Mesothelial cell of epicardium (in vitro differentiated cells): ENCODE measurements around the gene COTL1. TPM values are rescaled to one million over a fixed set of nuclear protein-coding genes. Genes with fewer than 3 reads are reported as not detected.

ENCODE experiments used
- DNase-seq, 2 experiments: peaks; one replicate each; pipeline ENCODE4 v3.0.0; 2021; ENCODE audit warnings: low spot score in 2 of 2; ENCODE audit not compliant: unreplicated experiment in 2 of 2
- H3K27ac Mint-ChIP-seq: 2 replicates; pipeline ENCODE4 v1.8.0; 2021; ENCODE audit warnings: mixed read lengths
- H3K27me3 Mint-ChIP-seq: 2 replicates; pipeline ENCODE4 v1.8.0; 2021; ENCODE audit warnings: low read depth, mixed read lengths
- H3K36me3 Mint-ChIP-seq: 2 replicates; pipeline ENCODE4 v1.8.0; 2021; ENCODE audit warnings: mixed read lengths
- H3K4me1 Mint-ChIP-seq: 2 replicates; pipeline ENCODE4 v1.8.0; 2021; ENCODE audit warnings: mixed read lengths
- H3K4me3 Mint-ChIP-seq: 2 replicates; pipeline ENCODE4 v1.8.0; 2021; ENCODE audit warnings: mild to moderate bottlenecking, moderate library complexity, mixed read lengths
- H3K9me3 Mint-ChIP-seq: 2 replicates; pipeline ENCODE4 v1.8.0; 2021; ENCODE audit warnings: mixed read lengths
- total RNA-seq: library from RNA; stranded (reverse); gene quantifications from 3 replicates; pipeline ENCODE4 v1.2.1, GENCODE V29; 2021
- TF ChIP-seq, protein P1 (sequence below): fragments of 200-600 bp; sonication (generic); IDR thresholded peaks from one replicate; pipeline ENCODE4 v1.5.0; 2021; ENCODE audit warnings: antibody characterized with exemption; ENCODE audit not compliant: unreplicated experiment

The COTL1 gene
- total RNA-seq, 1 donor from 2014 or later: 116 TPM

DNA sequence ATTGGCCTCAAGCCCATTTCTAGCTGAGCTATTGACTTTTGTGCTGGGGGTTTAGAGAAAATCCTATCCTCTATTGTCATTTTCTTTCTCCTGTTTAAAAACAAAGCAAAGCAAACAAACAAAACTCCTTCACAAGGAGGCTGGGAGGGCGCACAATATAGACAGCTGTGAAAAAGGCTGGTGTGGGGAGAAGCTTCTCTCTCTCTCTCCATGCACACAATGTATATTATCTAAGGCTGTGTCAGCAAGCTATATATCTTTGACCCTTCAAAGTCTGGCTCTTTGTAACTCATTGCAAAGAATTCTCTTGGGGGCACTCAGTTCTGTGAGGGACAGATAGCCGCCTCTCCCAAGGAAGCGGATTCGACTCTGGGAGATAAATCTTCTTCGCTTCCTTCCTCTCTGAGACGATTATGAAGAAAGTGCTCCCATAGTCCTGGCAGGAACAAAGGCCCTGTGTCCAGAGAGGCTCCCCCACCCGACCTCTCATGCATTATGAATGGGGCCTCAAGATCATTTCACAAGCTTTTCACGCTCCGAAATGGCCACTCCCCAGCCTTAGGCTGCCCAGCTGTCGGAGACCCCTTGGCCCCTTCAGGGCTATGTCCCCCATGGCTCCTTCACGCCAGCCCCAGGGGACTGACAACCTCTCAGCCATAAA is 80.3 kb downstream of the COTL1 start:
- Mint-ChIP-seq H3K27me3 (no peaks in the 10 kb centered on the region), H3K4me3 (no peak overlapping the region), H3K36me3 (no peaks in the 10 kb centered on the region), H3K27ac (peak overlapping the region; percentile 86), H3K4me1 (peaks cover 45% of the 10 kb centered on the region), H3K9me3 (no peaks in the 10 kb centered on the region)
- no peak for DNase-seq
- TF ChIP-seq, protein P1, sequence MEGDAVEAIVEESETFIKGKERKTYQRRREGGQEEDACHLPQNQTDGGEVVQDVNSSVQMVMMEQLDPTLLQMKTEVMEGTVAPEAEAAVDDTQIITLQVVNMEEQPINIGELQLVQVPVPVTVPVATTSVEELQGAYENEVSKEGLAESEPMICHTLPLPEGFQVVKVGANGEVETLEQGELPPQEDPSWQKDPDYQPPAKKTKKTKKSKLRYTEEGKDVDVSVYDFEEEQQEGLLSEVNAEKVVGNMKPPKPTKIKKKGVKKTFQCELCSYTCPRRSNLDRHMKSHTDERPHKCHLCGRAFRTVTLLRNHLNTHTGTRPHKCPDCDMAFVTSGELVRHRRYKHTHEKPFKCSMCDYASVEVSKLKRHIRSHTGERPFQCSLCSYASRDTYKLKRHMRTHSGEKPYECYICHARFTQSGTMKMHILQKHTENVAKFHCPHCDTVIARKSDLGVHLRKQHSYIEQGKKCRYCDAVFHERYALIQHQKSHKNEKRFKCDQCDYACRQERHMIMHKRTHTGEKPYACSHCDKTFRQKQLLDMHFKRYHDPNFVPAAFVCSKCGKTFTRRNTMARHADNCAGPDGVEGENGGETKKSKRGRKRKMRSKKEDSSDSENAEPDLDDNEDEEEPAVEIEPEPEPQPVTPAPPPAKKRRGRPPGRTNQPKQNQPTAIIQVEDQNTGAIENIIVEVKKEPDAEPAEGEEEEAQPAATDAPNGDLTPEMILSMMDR: no peak

DNA sequence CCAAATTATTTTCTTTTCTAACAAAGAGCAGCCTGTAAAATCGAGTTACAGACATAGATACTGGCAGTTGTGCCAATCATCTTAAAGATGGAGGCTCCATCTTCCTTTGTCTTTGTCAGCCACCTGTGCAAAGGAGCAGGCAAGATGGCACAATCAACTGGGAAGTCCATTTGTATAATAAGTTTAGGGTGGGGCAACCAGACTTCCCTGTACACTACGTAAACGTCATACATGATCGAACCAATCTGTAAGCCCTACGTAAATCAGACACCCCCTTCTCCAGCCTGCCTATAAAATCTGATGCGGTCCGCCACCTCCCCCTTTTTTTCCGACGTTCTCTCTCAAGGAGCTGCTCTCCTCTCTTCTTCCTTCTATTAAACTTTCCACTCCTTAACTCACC is 82.0 kb downstream of the COTL1 start:
- Mint-ChIP-seq H3K4me3 (no peak overlapping the region), H3K36me3 (no peaks in the 10 kb centered on the region), H3K27me3 (no peaks in the 10 kb centered on the region), H3K4me1 (peaks cover 46% of the 10 kb centered on the region), H3K27ac (peak overlapping the region; percentile 98), H3K9me3 (no peaks in the 10 kb centered on the region)
- TF ChIP-seq, protein P1: no peak
- DNase-seq: no peak

DNA sequence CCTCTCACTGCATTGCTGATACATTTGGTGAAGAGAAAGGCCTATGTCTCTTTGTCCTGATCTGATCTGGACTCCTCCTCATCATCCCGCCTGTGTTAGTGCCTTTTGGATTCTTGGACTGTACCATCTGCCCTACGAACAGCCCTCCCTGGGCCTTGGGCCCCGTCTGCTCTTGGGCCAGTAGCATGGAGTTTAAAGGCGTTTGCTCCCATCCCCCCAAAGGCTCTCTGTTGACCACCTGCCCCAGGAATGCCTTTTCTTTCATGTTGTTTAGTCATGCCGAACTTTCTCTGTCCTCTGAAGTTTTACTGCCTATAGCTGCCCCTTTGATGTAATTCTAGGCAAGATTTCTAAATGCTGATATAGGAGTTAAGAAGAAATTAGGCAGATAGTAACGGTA is 82.5 kb downstream of the COTL1 start:
- Mint-ChIP-seq H3K4me1 (peaks cover 46% of the 10 kb centered on the region), H3K9me3 (no peaks in the 10 kb centered on the region), H3K27me3 (no peaks in the 10 kb centered on the region)

DNA sequence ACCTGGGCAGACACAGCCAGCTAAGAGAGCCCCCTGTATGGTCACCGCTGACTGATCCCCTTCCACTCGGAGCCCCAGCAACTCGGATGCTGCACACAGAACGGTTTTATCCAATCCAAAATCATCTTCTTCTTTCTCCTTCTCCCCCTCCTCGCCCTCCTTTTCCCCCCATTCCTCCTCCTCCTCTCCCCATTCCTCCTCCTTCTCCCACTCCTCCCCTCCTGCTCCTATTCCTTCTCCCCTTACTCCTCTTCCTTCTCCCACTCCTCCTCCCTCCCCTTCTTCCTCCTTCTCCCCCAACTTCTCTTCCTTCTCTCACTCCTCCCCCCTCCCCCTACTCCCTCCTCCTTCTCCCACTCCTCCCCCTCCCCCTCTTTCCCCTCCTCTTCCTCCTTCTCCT is 83.1 kb downstream of the COTL1 start:
- no peak overlapping the region for H3K27ac Mint-ChIP-seq
- no peaks in the 10 kb centered on the region for H3K36me3 Mint-ChIP-seq
- no peaks in the 10 kb centered on the region for H3K27me3 Mint-ChIP-seq
- TF ChIP-seq, protein P1: no peak
- H3K4me1 Mint-ChIP-seq: peaks cover 46% of the 10 kb centered on the region
- no peaks in the 10 kb centered on the region for H3K9me3 Mint-ChIP-seq
- H3K4me3 Mint-ChIP-seq: no peak overlapping the region
- no peak for DNase-seq

More for the DNA sequence above, 82.5 kb downstream of the COTL1 start:
- no peaks in the 10 kb centered on the region for H3K36me3 Mint-ChIP-seq
- DNase-seq: no peak
- H3K27ac Mint-ChIP-seq: peak overlapping the region; percentile 98
- TF ChIP-seq, protein P1: no peak
- no peak overlapping the region for H3K4me3 Mint-ChIP-seq

DNA sequence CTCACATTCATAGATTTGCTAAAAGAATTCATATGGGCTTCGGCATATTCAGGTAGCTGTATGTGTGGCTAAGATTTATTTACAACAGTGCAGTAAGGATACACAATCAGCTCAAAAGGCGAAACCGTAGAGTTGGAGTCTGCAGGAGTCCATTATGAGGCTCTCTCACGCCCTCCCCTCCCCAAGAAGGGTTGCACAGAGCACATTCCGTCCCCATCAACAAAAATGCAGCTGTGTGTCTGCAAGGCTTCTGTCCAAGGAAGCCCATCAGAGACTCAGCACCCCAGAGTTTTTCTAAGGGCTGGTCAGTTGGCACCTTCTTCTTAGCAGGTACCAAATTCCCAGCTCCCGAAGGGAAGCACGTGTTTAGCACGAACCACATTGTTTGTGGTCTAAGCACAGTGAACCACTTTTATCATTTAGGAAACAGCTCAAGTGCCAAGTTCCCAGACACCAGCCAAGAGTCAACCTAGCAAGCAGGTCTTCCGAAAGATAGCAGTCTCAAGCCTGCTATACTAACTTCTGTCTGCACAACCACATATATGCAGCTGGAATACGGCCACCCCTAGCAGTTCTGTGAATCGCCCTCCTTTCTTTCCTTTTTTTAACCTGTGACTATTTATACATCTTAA is 84.9 kb downstream of the COTL1 start:
- H3K9me3 Mint-ChIP-seq: peaks cover 4% of the 10 kb centered on the region
- no peak for DNase-seq
- H3K27ac Mint-ChIP-seq: peak overlapping the region; percentile 96
- TF ChIP-seq, protein P1: no peak
- no peak overlapping the region for H3K4me3 Mint-ChIP-seq
- peaks cover 2% of the 10 kb centered on the region for H3K36me3 Mint-ChIP-seq
- peaks cover 44% of the 10 kb centered on the region for H3K4me1 Mint-ChIP-seq
- H3K27me3 Mint-ChIP-seq: no peaks in the 10 kb centered on the region
